Uterus (tissue), 2 donors: Measurements from ENCODE around the gene SNAP29.

Source experiments
- CTCF ChIP-seq, 4 experiments: fragments of 200-600 bp in 2 of 4; fragments of 450-650 bp in 2 of 4; sonication (generic) in 2 of 4; IDR thresholded peaks; one replicate each; pipeline ENCODE4 v1.5.1; 2016 to 2019; ENCODE audit warnings: antibody characterized with exemption in 4 of 4, mild to moderate bottlenecking in 2 of 4, moderate library complexity in 1 of 4
- POLR2A ChIP-seq, 2 donors: fragments of 450-650 bp; IDR thresholded peaks; one replicate each; pipeline ENCODE4 v1.6.1; 2016; ENCODE audit warnings: antibody characterized with exemption in 2 of 2, mild to moderate bottlenecking in 1 of 2, moderate library complexity in 1 of 2

- no peak for TF ChIP-seq CTCF (IDR thresholded peaks at IDR 0.05)
- no peak for TF ChIP-seq POLR2A (IDR thresholded peaks at IDR 0.05)
Measured at GRCh38 chr22:20927940-20928572, 69.2 kb downstream of the SNAP29 start.
